ENCODE data around the gene FHOD3.

DNA sequence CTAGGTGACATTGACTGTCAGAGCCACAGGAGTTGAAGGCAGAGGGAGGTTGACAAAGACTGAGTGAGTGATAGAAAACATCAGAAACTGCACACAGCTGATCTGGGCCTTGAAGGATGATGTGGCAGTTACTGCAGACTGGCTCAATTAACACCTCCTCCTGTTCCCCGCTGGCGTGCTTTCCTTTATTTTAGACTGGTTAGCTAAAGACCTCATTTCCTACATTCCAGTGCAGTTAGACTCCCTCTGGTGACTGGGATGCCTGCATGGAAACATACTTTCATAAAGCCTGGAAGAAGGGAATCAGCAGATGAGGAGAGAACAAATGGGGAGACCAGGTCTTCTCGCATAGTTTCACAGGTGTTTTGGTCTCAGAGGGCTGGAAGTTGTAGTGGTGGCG is 524.2 kb downstream of the FHOD3 start:
- TF ChIP-seq, protein P1, sequence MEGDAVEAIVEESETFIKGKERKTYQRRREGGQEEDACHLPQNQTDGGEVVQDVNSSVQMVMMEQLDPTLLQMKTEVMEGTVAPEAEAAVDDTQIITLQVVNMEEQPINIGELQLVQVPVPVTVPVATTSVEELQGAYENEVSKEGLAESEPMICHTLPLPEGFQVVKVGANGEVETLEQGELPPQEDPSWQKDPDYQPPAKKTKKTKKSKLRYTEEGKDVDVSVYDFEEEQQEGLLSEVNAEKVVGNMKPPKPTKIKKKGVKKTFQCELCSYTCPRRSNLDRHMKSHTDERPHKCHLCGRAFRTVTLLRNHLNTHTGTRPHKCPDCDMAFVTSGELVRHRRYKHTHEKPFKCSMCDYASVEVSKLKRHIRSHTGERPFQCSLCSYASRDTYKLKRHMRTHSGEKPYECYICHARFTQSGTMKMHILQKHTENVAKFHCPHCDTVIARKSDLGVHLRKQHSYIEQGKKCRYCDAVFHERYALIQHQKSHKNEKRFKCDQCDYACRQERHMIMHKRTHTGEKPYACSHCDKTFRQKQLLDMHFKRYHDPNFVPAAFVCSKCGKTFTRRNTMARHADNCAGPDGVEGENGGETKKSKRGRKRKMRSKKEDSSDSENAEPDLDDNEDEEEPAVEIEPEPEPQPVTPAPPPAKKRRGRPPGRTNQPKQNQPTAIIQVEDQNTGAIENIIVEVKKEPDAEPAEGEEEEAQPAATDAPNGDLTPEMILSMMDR (conservative IDR thresholded peaks at IDR 0.05), result no peak
- TF ChIP-seq EZH2 (IDR thresholded peaks at IDR 0.05; ENCODE audit: low read depth), result no peak

All from PC-9 (cell line).